Stromal cell of bone marrow (primary cell): ENCODE results near the gene DENND5A.
"Not testable (repeated sequence)": the region's sequence is repeated elsewhere in the genome, so short reads cannot be mapped to it uniquely, and the experiment has no call there.

Experiments used
- DNase-seq: peaks from one replicate; pipeline ENCODE4 v3.0.0-alpha.2; 2012; ENCODE audit warnings: low read depth

The DENND5A gene

DNA sequence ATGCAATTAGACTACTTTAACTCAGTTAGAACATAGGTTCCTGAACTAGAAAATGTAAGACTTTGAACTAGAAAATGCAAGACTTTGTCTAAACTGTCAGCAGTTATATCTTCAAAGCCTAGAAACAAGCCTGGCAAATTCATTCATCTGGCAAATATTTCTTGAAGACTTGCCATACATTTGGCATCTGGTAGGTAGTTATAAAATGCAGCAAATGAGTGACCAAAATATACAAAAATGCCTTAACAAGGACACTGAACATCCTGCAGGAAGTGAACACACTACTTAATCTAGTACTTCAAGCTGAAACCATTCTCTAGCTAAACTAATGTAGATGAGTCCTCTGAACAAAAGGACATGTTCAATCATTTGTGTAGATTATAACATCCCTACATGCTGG, 89.0 kb downstream of the DENND5A start:
- DNase-seq, result no peak

- no peak for DNase-seq
Measured at GRCh38 chr11:9172389-9172788, 92.8 kb downstream of the DENND5A start.

GRCh38 chr11:9170450-9170849, 94.7 kb downstream of the DENND5A start:
- DNase-seq, result peak; percentile 75

DNA sequence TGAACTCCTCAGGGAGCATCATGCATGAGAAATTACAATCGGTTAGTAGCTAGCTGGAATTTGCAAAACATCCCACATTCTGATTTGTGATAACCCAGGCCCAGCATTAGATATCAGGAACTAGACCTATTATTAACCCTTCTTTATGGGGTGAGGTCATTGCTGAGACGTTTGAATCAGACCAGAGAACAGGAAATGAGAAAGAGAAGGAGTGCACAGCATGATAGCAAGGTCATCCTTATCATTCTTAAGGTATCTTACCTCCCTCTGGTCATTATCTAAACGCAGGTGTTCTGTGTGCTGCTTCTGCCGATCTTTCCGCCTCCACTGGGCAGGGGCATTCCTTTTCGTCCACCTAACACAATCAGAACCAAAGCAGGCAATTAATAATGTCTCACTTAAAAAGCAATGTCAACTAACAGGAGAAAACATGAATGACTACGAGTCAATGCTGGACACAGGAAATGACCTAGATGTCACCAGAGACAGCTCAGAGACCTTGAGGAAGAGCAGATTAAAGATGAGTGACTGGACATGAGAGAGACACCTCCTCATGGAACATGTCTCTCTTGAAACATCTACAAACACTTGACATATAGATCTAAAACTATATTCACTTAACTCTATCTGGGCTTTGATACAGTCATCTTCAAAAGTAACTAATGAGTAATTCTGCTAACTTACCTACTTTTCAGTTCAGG, 95.4 kb downstream of the DENND5A start:
- no peak for DNase-seq

DNA sequence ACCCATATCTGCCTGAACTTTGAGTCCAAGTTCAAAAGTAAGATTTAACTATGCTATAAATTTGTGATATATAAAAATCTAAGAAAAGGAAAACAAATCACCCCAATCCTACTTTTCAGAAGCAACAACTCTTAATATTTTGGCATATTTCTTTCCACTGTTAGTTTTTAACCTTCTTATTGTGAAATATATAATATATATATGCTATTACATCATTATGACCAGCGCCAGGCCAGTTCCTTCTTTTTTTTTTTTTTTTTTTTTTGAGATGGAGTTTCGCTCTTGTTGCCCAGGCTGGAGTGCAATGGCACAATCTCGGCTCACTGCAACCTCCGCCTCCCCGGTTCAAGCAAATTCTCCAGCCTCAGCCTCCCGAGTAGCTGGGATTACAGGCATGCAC, 103.2 kb downstream of the DENND5A start:
- DNase-seq, result not testable (repeated sequence)

DNA sequence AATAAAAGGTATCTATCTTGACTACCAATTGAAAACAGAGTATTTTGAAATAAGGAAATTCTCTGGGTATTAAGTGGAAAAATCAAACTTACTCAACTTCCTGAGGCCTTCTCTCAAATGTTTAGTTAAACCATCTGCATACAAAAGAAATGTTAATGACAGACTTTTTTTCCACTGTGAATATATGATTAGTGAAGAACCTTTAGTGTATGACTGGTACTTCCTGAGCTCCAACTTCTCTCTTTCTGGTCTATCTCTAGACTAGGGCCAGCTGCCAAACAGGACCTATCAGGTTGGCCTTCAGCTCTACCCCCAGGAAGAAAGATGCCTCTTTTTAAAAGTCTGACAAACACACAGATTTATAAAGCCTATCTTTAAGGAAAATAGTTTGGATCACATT, 105.0 kb downstream of the DENND5A start:
- DNase-seq, result no peak

DNA sequence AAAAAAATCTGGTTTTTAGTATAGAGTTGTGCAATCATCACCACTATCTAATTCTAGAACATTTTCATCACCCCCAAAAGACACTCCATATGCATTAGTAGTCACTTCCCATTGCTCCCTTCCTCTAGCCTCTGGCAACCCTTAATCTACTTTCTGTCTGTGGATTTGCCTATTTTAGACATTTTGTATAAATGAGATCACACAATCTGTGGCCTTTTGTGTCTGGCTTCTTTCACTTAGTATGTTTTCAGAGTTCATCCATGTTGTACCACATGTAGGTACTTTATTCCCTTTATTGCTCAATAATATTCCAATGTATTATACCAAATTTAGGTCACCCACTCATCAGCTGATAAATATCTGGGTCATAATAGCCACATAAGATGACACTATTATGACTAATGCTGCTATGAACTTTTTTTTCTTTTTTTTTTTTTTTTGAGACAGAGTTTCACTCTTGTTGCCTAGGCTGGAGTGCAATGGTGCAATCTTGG, 106.2 kb downstream of the DENND5A start:
- peak; percentile 46 for DNase-seq

DNA sequence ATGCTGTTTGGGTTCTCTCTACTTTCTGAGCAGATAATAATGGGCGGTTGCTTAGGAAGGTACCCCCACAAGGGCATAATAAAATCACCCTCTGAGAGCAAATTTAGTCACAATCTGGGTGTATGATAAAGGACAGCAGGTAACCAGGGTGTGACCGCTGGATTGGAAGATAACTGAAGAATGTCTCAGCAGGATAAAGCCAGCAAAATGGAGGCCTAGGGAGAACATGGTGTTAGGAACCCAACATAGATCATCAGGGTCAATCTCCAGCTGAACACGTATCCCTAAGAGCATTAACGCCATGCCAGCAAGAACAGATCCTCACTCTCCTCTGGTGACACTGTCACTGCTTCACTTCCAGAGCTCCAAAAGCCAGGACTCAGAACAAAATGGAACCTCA, 109.2 kb downstream of the DENND5A start:
- DNase-seq, result no peak

DNA sequence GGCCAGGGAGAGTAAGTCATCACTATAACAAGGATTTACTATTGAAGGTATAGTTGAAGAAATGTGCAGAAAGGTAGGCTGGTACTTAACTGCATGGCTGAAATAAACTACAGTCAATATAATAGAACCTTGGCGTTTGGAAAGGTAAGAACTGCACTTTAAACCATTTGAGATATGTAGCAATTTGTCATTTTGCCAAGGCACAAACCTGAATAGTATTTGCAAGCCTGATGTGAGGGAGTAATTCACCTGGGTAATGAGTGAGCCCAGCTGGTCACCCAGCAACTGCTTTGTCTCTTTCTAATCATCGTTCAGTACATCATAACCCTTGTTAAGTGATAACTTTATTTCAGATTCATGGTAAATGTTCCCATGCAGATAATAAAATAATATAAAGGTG, 111.5 kb downstream of the DENND5A start:
- no peak for DNase-seq

- DNase-seq, result no peak
Measured at GRCh38 chr11:9151631-9152030, 113.5 kb downstream of the DENND5A start.

DNA sequence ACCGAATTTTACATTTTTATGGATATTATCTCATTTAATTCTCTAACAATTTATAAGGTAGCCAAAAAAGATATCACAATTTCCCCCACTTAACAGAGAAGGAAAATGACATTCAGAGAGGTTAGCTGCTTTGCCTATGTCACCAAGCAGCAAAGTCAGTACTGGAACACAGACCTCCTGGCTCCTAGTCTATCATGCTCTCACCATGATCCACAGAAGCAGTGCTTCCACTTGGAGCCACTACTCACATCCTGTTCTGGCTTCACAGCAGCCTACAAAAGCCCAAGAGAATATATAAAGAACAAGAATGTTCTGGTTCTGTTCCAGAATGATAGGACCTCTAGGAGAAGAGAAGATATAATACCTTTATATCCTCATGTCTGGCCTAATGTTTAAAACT, 114.2 kb downstream of the DENND5A start:
- DNase-seq, result no peak

- peak; percentile 92 for DNase-seq
Measured at GRCh38 chr11:9150501-9150900, 114.6 kb downstream of the DENND5A start.

DNA sequence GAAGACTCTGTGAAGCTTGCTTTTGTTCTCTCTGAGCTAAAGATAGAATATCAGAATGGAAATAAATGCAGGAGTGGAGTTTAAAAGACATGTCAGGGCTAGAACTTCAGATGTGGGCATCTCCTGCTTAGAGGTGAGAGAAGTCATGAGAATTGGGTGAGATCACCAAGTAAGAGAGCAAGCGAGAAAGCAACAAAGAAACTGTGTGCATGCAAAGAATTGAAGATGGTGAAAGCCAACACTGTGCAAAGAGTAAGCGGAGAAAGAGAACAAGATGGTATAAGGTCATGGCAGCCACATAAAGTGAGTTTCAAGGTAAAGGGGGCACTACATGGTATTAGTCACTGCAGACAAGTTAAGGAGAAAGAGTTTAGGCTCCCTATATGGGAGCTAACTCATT, 116.4 kb downstream of the DENND5A start:
- DNase-seq, result no peak

DNA sequence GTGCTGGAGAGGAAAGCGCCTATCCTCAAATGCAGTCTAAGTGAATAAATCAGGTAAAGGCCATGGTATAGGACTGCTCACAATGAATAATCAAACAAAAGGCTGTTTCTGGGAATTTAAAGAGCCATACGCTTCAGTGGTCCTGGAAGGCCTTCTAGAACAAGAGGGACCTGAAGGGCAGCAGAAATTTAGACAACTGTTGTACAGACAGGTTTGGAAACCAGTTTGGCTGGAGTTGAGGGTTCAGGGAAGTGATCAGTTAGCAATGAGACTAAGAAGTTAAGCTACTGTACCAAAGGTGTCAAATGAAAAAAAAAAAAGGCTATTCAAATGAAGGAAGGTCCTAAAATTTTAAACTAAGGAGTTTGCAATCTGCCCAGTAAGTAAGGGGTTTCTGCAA, 117.1 kb downstream of the DENND5A start:
- DNase-seq, result no peak

GRCh38 chr11:9146477-9146876, 118.7 kb downstream of the DENND5A start:
- DNase-seq, result no peak

GRCh38 chr11:9145283-9145682, 119.9 kb downstream of the DENND5A start:
- DNase-seq, result no peak

GRCh38 chr11:9144828-9145227, 120.3 kb downstream of the DENND5A start:
- no peak for DNase-seq

GRCh38 chr11:9143721-9144120, 121.4 kb downstream of the DENND5A start:
- no peak for DNase-seq

- no peak for DNase-seq
Measured at GRCh38 chr11:9142732-9143131, 122.4 kb downstream of the DENND5A start.

GRCh38 chr11:9141186-9141585, 124.0 kb downstream of the DENND5A start:
- DNase-seq, result no peak

DNA sequence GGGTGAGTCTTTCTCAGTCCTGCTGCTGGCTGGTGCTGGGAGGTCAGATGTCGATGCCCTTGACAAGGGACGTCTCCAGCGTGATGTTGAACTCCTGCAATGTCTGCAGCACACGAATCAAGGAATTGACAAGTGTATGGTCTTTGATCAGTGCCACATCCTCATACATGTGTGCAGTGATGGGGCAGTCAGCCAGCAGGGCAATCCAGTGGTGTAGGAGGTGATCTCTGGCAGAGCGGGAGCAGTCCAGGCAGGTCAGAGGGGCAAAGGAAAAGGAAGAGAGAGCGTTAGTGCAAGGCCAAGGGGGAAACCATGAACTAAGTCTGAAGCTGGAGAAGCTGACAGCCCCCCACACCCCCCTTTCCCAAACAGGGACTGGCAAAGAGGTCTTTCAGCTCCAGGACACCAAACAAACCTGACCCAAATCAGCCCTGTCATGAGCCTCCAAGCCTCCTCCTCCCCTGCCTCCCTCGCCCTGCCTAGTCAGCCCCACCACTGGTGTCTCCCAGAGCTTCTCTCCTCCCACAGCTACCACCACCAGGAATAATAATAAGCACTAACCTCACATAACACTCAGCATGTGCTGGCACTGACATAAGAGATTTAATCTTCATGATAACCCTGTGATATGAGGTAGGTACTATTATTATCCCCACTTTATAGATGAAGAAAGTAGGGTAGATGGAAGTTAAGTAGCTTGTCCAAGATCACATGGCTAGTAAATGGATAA, 125.4 kb downstream of the DENND5A start:
- no peak for DNase-seq

- DNase-seq, result peak; percentile 82
Measured at GRCh38 chr11:9138612-9139579, 126.3 kb downstream of the DENND5A start.

GRCh38 chr11:9138133-9138453, 127.1 kb downstream of the DENND5A start:
- DNase-seq, result no peak
